GM12891 (cell line): Measurements from ENCODE around the gene SZT2.
"Not testable (repeated sequence)": the region's sequence is repeated elsewhere in the genome, so short reads cannot be mapped to it uniquely, and the experiment has no call there.

ENCODE experiments used
- PAX5 ChIP-seq: IDR thresholded peaks from 2 replicates; pipeline ENCODE4 v1.6.1; 2011; ENCODE audit warnings: low read length, moderate library complexity, mild to moderate bottlenecking; ENCODE audit not compliant: insufficient read depth, severe bottlenecking
- POLR2A ChIP-seq: IDR thresholded peaks from 2 replicates; pipeline ENCODE4 v1.6.1; 2011; ENCODE audit warnings: low read depth, low read length, control low read depth
- POLR2AphosphoS5 ChIP-seq: IDR thresholded peaks from 2 replicates; pipeline ENCODE4 v1.6.1; 2011; ENCODE audit warnings: low read depth, low read length, control low read depth
- POU2F2 ChIP-seq: IDR thresholded peaks from 2 replicates; pipeline ENCODE4 v1.6.1; 2011; ENCODE audit warnings: low read depth, mild to moderate bottlenecking, control low read depth, low read length, moderate library complexity
- SPI1 ChIP-seq: IDR thresholded peaks from 2 replicates; pipeline ENCODE4 v1.6.1; 2011; ENCODE audit warnings: low read depth, low read length, control low read depth
- TAF1 ChIP-seq: IDR thresholded peaks from 2 replicates; pipeline ENCODE4 v1.6.1; 2011; ENCODE audit warnings: low read depth, low read length, control low read depth

DNA sequence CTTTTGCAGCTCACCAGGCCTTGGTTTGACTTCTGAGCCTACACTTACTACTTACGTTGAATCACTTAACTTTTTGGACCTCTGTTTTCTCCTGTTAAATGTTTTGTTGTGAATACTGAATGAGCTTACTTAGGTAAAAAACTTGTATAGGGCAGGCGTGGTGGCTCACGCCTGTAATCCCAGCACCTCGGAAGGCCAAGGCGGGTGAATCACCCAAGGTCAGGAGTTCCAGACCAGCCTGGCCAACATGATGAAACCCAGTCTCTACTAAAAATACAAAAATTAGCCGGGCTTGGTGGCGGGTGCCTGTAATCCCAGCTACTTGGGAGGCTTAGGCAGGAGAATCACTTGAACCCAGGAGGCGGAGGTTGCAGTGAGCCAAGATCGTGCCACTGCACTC is 10.7 kb downstream of the SZT2 start:
- not testable (repeated sequence) for TF ChIP-seq POLR2A, POLR2AphosphoS5, TAF1, SPI1, PAX5, POU2F2
